HCT116 (cell line): Measurements from ENCODE around the gene NSMF. TPM values are rescaled to one million over a fixed set of nuclear protein-coding genes. Genes with fewer than 3 reads are reported as not detected.

Experiments
- ATAC-seq: fragments of 200-7000 bp; cut with Tn5 transposase; 2 replicates; pipeline ENCODE4 v1.9.1; 2020; ENCODE audit warnings: mild to moderate bottlenecking, moderate library complexity
- BruUV-seq: library from RNA; stranded (reverse); fragments of 400-500 nt; replicated peaks from 2 replicates; lab custom pipeline; 2021; lab: Mats Ljungman, UMichigan
- CTCF ChIA-PET: fragments of 300-600 bp; sonication (Branson Sonifier 250); formaldehyde crosslinking; loops from one replicate; lab custom pipeline; 2021; ENCODE audit warnings: antibody characterized with exemption; lab: Charles Lee
- POLR2A ChIA-PET: fragments of 300-600, 350-600 bp; sonication (Branson Sonifier 250); formaldehyde crosslinking; loops from one replicate; lab custom pipeline; 2021; ENCODE audit warnings: antibody characterized with exemption; lab: Charles Lee
- RAD21 ChIA-PET, 2 experiments: fragments of 300-600 bp; sonication (Branson Sonifier 250); formaldehyde crosslinking; loops; one replicate each; lab custom pipeline; 2023; ENCODE audit warnings: low total read pairs in 2 of 2; ENCODE audit not compliant: uncharacterized antibody in 2 of 2, unreplicated experiment in 2 of 2, low non-redundant PET in 1 of 2; lab: Charles Lee
- DNase-seq: peaks from one replicate; pipeline ENCODE4 v3.0.0-alpha.2; 2010; ENCODE audit warnings: low read depth, low spot score
- H2AFZ ChIP-seq: fragments of 200-600 bp; shearing (Covaris generic), sonication (generic); 2 replicates; pipeline ENCODE4 v1.6.1; 2017; ENCODE audit warnings: low read depth, mixed run types, mixed read lengths, antibody characterized with exemption, low read length; ENCODE audit not compliant: poor library complexity, severe bottlenecking
- H3K27ac ChIP-seq: 2 replicates; pipeline ENCODE4 v1.5.1; 2012; ENCODE audit warnings: low read depth, low read length
- H3K27me3 ChIP-seq: fragments of 200-600 bp; sonication (generic); 2 replicates; pipeline ENCODE4 v1.6.1; 2016; ENCODE audit warnings: mixed run types, low read length, mixed read lengths; ENCODE audit not compliant: insufficient read depth
- H3K36me3 ChIP-seq, 2 experiments: fragments of 200-500 bp in 1 of 2; fragments of 200-600 bp in 1 of 2; sonication (Bioruptor generic) in 1 of 2; sonication (generic) in 1 of 2; 2 replicates each; pipeline versions ENCODE4 v1.5.1 to v1.6.1; 2014 to 2016; ENCODE audit warnings: low read length in 2 of 2, inconsistent platforms in 1 of 2, mixed read lengths in 1 of 2, mixed run types in 1 of 2; ENCODE audit not compliant: insufficient read depth in 2 of 2, control insufficient read depth in 1 of 2
- H3K4me1 ChIP-seq, 2 experiments: fragments of 200-600 bp in 1 of 2; sonication (generic) in 1 of 2; 2 replicates each; pipeline versions ENCODE4 v1.5.1 to v1.6.1; 2012 to 2017; ENCODE audit warnings: low read length in 2 of 2, inconsistent platforms in 1 of 2, mild to moderate bottlenecking in 1 of 2, mixed read lengths in 1 of 2, mixed run types in 1 of 2, moderate library complexity in 1 of 2; ENCODE audit not compliant: insufficient read depth in 2 of 2, control insufficient read depth in 1 of 2
- H3K4me2 ChIP-seq: fragments of 200-600 bp; sonication (generic); 2 replicates; pipeline ENCODE4 v1.6.1; 2017; ENCODE audit warnings: mixed run types, low read length, mixed read lengths
- H3K4me3 ChIP-seq, 2 experiments: fragments of 200-600 bp in 1 of 2; sonication (generic) in 1 of 2; replicated peaks in 1 of 2; 2 replicates each; pipeline ENCODE4 v1.5.1; 2011 to 2016; ENCODE audit warnings: low read length in 2 of 2, control low read depth in 1 of 2, low read depth in 1 of 2, mild to moderate bottlenecking in 1 of 2, mixed read lengths in 1 of 2, mixed run types in 1 of 2
- H3K79me2 ChIP-seq: fragments of 200-600 bp; sonication (generic); 2 replicates; pipeline ENCODE4 v1.6.1; 2017; ENCODE audit warnings: mild to moderate bottlenecking, mixed run types, low read length, moderate library complexity, mixed read lengths; ENCODE audit not compliant: insufficient read depth
- H3K9ac ChIP-seq: fragments of 200-600 bp; sonication (generic); 2 replicates; pipeline ENCODE4 v1.6.1; 2016; ENCODE audit warnings: low read length, mixed read lengths
- H3K9me2 ChIP-seq: fragments of 200-600 bp; sonication (generic), shearing (Covaris generic); 2 replicates; pipeline ENCODE4 v1.6.1; 2017; ENCODE audit warnings: mixed run types, mild to moderate bottlenecking, moderate library complexity; ENCODE audit not compliant: insufficient read depth
- H3K9me3 ChIP-seq, 2 experiments: fragments of 200-500 bp in 1 of 2; fragments of 200-600 bp in 1 of 2; sonication (Bioruptor generic) in 1 of 2; sonication (generic) in 1 of 2; 2 replicates each; pipeline ENCODE4 v1.6.1; 2014 to 2017; ENCODE audit warnings: low read length in 2 of 2, mixed read lengths in 2 of 2, inconsistent platforms in 1 of 2, low read depth in 1 of 2, mild to moderate bottlenecking in 1 of 2, mixed run types in 1 of 2, moderate library complexity in 1 of 2; ENCODE audit not compliant: control insufficient read depth in 1 of 2, insufficient read depth in 1 of 2
- H4K20me1 ChIP-seq: fragments of 200-600 bp; sonication (generic), shearing (Covaris generic); 2 replicates; pipeline ENCODE4 v1.6.1; 2017; ENCODE audit warnings: mixed run types, mild to moderate bottlenecking, moderate library complexity; ENCODE audit not compliant: insufficient read depth
- CEBPB ChIP-seq: IDR thresholded peaks from 2 replicates; pipeline ENCODE4 v1.6.1; 2012; ENCODE audit warnings: low read depth
- EGR1 ChIP-seq: IDR thresholded peaks from 2 replicates; pipeline ENCODE4 v1.6.1; 2012; ENCODE audit warnings: low read depth
- JUND ChIP-seq: IDR thresholded peaks from 2 replicates; pipeline ENCODE4 v1.6.1; 2012
- RAD21 ChIP-seq: IDR thresholded peaks from 2 replicates; pipeline ENCODE4 v1.6.1; 2012; ENCODE audit warnings: low read depth, mild to moderate bottlenecking
- REST ChIP-seq: IDR thresholded peaks from 2 replicates; pipeline ENCODE4 v1.6.1; 2012; ENCODE audit warnings: low read depth
- TCF7L2 ChIP-seq: IDR thresholded peaks from 2 replicates; pipeline ENCODE4 v1.7.0; 2011; ENCODE audit warnings: borderline replicate concordance, inconsistent platforms; ENCODE audit not compliant: insufficient read depth, insufficient read length; ENCODE audit errors: extremely low read depth
- ZFX ChIP-seq: fragments of 450-650 bp; IDR thresholded peaks from 2 replicates; pipeline ENCODE4 v1.6.1; 2017
- intact Hi-C: fragments of 100-400 bp; cut with micrococcal nuclease; formaldehyde crosslinking; loops from 2 replicates; pipeline ENCODE4 v1.10.0; 2022
- total RNA-seq: library from RNA; stranded (reverse); gene quantifications from one replicate; pipeline ENCODE4 v1.2.1, GENCODE V29; 2021; ENCODE audit not compliant: unreplicated experiment
- TF ChIP-seq, protein P1 (sequence below): IDR thresholded peaks from 2 replicates; pipeline ENCODE4 v1.6.1; 2012
- TF ChIP-seq, protein P2 (sequence below), 3 experiments: fragments of 200-600 bp in 1 of 3; sonication (generic) in 1 of 3; IDR thresholded peaks in 2 of 3; conservative IDR thresholded peaks in 1 of 3; 2 replicates each; pipeline ENCODE4 v1.5.1; 2012 to 2017; ENCODE audit warnings: low read depth in 2 of 3, low read length in 2 of 3, antibody characterized with exemption in 1 of 3, borderline replicate concordance in 1 of 3, control low read depth in 1 of 3, mild to moderate bottlenecking in 1 of 3, mixed read lengths in 1 of 3, mixed run types in 1 of 3, moderate library complexity in 1 of 3; ENCODE audit not compliant: insufficient read depth in 1 of 3

Gene NSMF
- total RNA-seq, 1 experiment from 2014 or later: 81.9 TPM

GRCh38 chr9:137505421-137506140, 46.4 kb upstream of the NSMF start (continued):
- TF ChIP-seq, protein P1, sequence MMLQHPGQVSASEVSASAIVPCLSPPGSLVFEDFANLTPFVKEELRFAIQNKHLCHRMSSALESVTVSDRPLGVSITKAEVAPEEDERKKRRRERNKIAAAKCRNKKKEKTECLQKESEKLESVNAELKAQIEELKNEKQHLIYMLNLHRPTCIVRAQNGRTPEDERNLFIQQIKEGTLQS: no peak
- TF ChIP-seq CEBPB: no peak

GRCh38 chr9:137504432-137504777, 45.3 kb upstream of the NSMF start:
- POLR2A ChIA-PET: no interaction called here
- no peaks in the 10 kb centered on the region for H3K4me1 ChIP-seq
- no peaks in the 10 kb centered on the region for H3K9me2 ChIP-seq
- H3K36me3 ChIP-seq: no peaks in the 10 kb centered on the region
- no peak overlapping the region for H3K4me3 ChIP-seq
- intact Hi-C loops: no loop called here
- H3K27me3 ChIP-seq: no peaks in the 10 kb centered on the region
- TF ChIP-seq ZFX (no peak), EGR1 (no peak)
- no TSS peak for BruUV-seq
- no peak overlapping the region for H3K27ac ChIP-seq
- H4K20me1 ChIP-seq: no peaks in the 10 kb centered on the region
- no peaks in the 10 kb centered on the region for H3K79me2 ChIP-seq
- no peak overlapping the region for H3K4me2 ChIP-seq
- no peak overlapping the region for H3K9ac ChIP-seq
- CTCF ChIA-PET: no interaction called here
- RAD21 ChIA-PET: no interaction called here
- ATAC-seq: no peak
- H2AFZ ChIP-seq: no peak overlapping the region
- DNase-seq: no peak
- H3K9me3 ChIP-seq: no peaks in the 10 kb centered on the region

GRCh38 chr9:137502008-137502911, 43.1 kb upstream of the NSMF start:
- Histone ChIP-seq H3K4me2 (no peak overlapping the region), H3K9ac (no peak overlapping the region)
- TF ChIP-seq, protein P1: no peak
- TF ChIP-seq CEBPB (no peak), RAD21 (no peak), TCF7L2 (no peak), JUND (no peak), REST (no peak)
- TF ChIP-seq, protein P2, sequence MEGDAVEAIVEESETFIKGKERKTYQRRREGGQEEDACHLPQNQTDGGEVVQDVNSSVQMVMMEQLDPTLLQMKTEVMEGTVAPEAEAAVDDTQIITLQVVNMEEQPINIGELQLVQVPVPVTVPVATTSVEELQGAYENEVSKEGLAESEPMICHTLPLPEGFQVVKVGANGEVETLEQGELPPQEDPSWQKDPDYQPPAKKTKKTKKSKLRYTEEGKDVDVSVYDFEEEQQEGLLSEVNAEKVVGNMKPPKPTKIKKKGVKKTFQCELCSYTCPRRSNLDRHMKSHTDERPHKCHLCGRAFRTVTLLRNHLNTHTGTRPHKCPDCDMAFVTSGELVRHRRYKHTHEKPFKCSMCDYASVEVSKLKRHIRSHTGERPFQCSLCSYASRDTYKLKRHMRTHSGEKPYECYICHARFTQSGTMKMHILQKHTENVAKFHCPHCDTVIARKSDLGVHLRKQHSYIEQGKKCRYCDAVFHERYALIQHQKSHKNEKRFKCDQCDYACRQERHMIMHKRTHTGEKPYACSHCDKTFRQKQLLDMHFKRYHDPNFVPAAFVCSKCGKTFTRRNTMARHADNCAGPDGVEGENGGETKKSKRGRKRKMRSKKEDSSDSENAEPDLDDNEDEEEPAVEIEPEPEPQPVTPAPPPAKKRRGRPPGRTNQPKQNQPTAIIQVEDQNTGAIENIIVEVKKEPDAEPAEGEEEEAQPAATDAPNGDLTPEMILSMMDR (IDR thresholded peaks at IDR 0.05 in 2 of 3, conservative IDR thresholded peaks at IDR 0.05 in 1 of 3; ENCODE audit: borderline replicate concordance in 1 of 3, insufficient read depth in 1 of 3, low read depth in 2 of 3, low read length in 2 of 3): no peak

More at GRCh38 chr9:137502008-137502911, 43.1 kb upstream of the NSMF start:
- BruUV-seq: no TSS peak
- Histone ChIP-seq H2AFZ (no peak overlapping the region), H4K20me1 (no peaks in the 10 kb centered on the region), H3K4me3 (no peak overlapping the region), H3K79me2 (no peaks in the 10 kb centered on the region), H3K36me3 (no peaks in the 10 kb centered on the region), H3K27ac (no peak overlapping the region), H3K4me1 (no peaks in the 10 kb centered on the region), H3K9me2 (no peaks in the 10 kb centered on the region), H3K27me3 (no peaks in the 10 kb centered on the region), H3K9me3 (no peaks in the 10 kb centered on the region)
- DNase-seq (no peak), ATAC-seq (no peak)
- CTCF ChIA-PET: no interaction called here
- intact Hi-C loops: no loop called here
- RAD21 ChIA-PET: no interaction called here
- POLR2A ChIA-PET: no interaction called here
